ENCODE results near the gene ADGRL2.

Gene ADGRL2

DNA sequence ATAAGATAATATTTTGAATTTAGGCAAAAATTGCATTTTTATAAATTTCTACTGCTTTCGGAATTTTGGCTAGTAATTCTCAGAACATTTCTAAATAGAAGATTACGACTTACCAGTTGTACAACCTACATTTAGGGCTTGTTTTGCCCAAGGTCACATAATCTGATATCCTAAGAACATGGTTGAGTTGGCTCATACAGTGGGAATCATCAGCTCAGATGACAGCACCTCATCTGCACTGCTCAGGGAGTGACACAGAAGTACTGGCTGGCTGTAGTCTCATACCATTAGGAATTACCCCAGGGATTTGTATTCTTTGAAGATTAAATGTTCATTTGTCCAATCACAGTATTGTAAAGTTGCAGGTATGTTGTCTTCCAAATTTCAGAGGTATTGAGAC, 217.6 kb downstream of the ADGRL2 start:
- Histone ChIP-seq H2BK120ac (ENCODE audit: low read depth, low read length) (no peak overlapping the region), H3K27me3 (ENCODE audit: control insufficient read depth in 1 of 2, insufficient read depth in 1 of 2, low read length in 2 of 2) (no peaks in the 10 kb centered on the region), H2BK5ac (ENCODE audit: low read depth, low read length, poor library complexity, severe bottlenecking) (no peak overlapping the region), H3K9ac (ENCODE audit: low read length) (no peak overlapping the region), H2BK12ac (ENCODE audit: low read length in 2 of 2) (no peak overlapping the region), H3K4me2 (ENCODE audit: low read length, poor library complexity, severe bottlenecking) (no peak overlapping the region), H2AFZ (ENCODE audit: low read depth, low read length) (no peak overlapping the region), H3K4ac (ENCODE audit: low read depth in 1 of 2, low read length in 2 of 2) (no peak overlapping the region), H2BK15ac (ENCODE audit: low read depth, poor library complexity, severe bottlenecking) (no peak overlapping the region), H4K91ac (ENCODE audit: low read length) (no peak overlapping the region), H3K79me1 (replicated peaks; ENCODE audit: low read length, poor library complexity, severe bottlenecking) (no peaks in the 10 kb centered on the region), H3K9me3 (ENCODE audit: control insufficient read depth, low read length) (peaks cover 6% of the 10 kb centered on the region), H3K36me3 (ENCODE audit: control insufficient read depth in 1 of 2, insufficient read depth in 2 of 2, low read depth in 1 of 2, low read length in 2 of 2) (no peaks in the 10 kb centered on the region), H3K18ac (ENCODE audit: low read depth in 1 of 2, low read length in 2 of 2) (no peak overlapping the region), H4K8ac (ENCODE audit: low read length) (no peak overlapping the region), H3K4me3 (ENCODE audit: insufficient read depth in 1 of 2, low read depth in 1 of 2, low read length in 2 of 2) (no peak overlapping the region), H2AK5ac (ENCODE audit: low read length, severe bottlenecking) (no peak overlapping the region), H3K4me1 (ENCODE audit: control insufficient read depth, insufficient read depth, low read depth, low read length) (no peaks in the 10 kb centered on the region), H3K23ac (ENCODE audit: low read length in 2 of 2) (no peak overlapping the region), H3K14ac (ENCODE audit: low read length in 2 of 2) (no peak overlapping the region), H3K27ac (ENCODE audit: low read length, poor library complexity, severe bottlenecking) (no peak overlapping the region)
- DNase-seq: no peak
- 100% methylated on average over 1 of the region's 2 CpGs for WGBS

DNA sequence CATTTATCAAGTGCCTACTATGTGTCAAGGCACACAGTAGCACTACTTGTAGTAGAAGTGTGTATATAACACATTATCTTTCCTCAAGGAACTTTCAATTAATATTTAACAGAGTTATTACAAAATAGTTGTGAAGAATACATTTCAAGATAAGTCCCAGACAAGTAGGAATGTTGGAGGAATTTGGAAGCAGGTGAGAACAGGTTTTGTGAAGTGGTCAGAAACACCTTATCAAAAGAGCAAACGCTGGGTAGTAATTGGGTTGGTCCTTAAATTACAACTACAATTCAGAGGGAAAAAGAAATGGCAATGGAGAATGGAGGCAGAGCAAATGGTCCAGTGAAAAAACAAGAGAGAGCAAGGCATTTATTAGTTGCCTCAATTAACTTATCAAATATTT, 218.8 kb downstream of the ADGRL2 start:
- H3K18ac ChIP-seq (ENCODE audit: low read depth in 1 of 2, low read length in 2 of 2): no peak overlapping the region
- H2AK5ac ChIP-seq (ENCODE audit: low read length, severe bottlenecking): no peak overlapping the region
- no peaks in the 10 kb centered on the region for H3K79me1 ChIP-seq (replicated peaks; ENCODE audit: low read length, poor library complexity, severe bottlenecking)
- H2BK15ac ChIP-seq (ENCODE audit: low read depth, poor library complexity, severe bottlenecking): no peak overlapping the region
- H3K4me1 ChIP-seq (ENCODE audit: control insufficient read depth, insufficient read depth, low read depth, low read length): no peaks in the 10 kb centered on the region
- no peaks in the 10 kb centered on the region for H3K36me3 ChIP-seq (ENCODE audit: control insufficient read depth in 1 of 2, insufficient read depth in 2 of 2, low read depth in 1 of 2, low read length in 2 of 2)
- no peaks in the 10 kb centered on the region for H3K27me3 ChIP-seq (ENCODE audit: control insufficient read depth in 1 of 2, insufficient read depth in 1 of 2, low read length in 2 of 2)
- no peak overlapping the region for H4K8ac ChIP-seq (ENCODE audit: low read length)
- H3K27ac ChIP-seq (ENCODE audit: low read length, poor library complexity, severe bottlenecking): no peak overlapping the region
- H3K9ac ChIP-seq (ENCODE audit: low read length): no peak overlapping the region
- H2AFZ ChIP-seq (ENCODE audit: low read depth, low read length): no peak overlapping the region
- no peak overlapping the region for H4K91ac ChIP-seq (ENCODE audit: low read length)
- no peak overlapping the region for H2BK5ac ChIP-seq (ENCODE audit: low read depth, low read length, poor library complexity, severe bottlenecking)
- no peak overlapping the region for H3K23ac ChIP-seq (ENCODE audit: low read length in 2 of 2)
- no peak for DNase-seq
- no peak overlapping the region for H2BK120ac ChIP-seq (ENCODE audit: low read depth, low read length)
- no peak overlapping the region for H3K4ac ChIP-seq (ENCODE audit: low read depth in 1 of 2, low read length in 2 of 2)
- H3K4me3 ChIP-seq (ENCODE audit: insufficient read depth in 1 of 2, low read depth in 1 of 2, low read length in 2 of 2): no peak overlapping the region
- H3K9me3 ChIP-seq (ENCODE audit: control insufficient read depth, low read length): peaks cover 6% of the 10 kb centered on the region
- no peak overlapping the region for H3K14ac ChIP-seq (ENCODE audit: low read length in 2 of 2)
- no peak overlapping the region for H2BK12ac ChIP-seq (ENCODE audit: low read length in 2 of 2)
- 100% methylated on average over 1 of the region's 1 CpG for WGBS
- H3K4me2 ChIP-seq (ENCODE audit: low read length, poor library complexity, severe bottlenecking): no peak overlapping the region

GRCh38 chr1:82030830-82031229, 230.1 kb downstream of the ADGRL2 start:
- Histone ChIP-seq H4K8ac (ENCODE audit: low read length) (no peak overlapping the region), H3K4ac (ENCODE audit: low read depth in 1 of 2, low read length in 2 of 2) (no peak overlapping the region), H2BK15ac (ENCODE audit: low read depth, poor library complexity, severe bottlenecking) (no peak overlapping the region), H3K27ac (ENCODE audit: low read length, poor library complexity, severe bottlenecking) (no peak overlapping the region), H3K4me3 (ENCODE audit: insufficient read depth in 1 of 2, low read depth in 1 of 2, low read length in 2 of 2) (no peak overlapping the region), H3K4me2 (ENCODE audit: low read length, poor library complexity, severe bottlenecking) (no peak overlapping the region), H3K18ac (ENCODE audit: low read depth in 1 of 2, low read length in 2 of 2) (no peak overlapping the region), H3K79me1 (replicated peaks; ENCODE audit: low read length, poor library complexity, severe bottlenecking) (no peaks in the 10 kb centered on the region), H2BK120ac (ENCODE audit: low read depth, low read length) (no peak overlapping the region), H2AK5ac (ENCODE audit: low read length, severe bottlenecking) (no peak overlapping the region), H3K9me3 (ENCODE audit: control insufficient read depth, low read length) (no peaks in the 10 kb centered on the region), H3K9ac (ENCODE audit: low read length) (no peak overlapping the region), H3K14ac (ENCODE audit: low read length in 2 of 2) (no peak overlapping the region), H3K27me3 (ENCODE audit: control insufficient read depth in 1 of 2, insufficient read depth in 1 of 2, low read length in 2 of 2) (no peaks in the 10 kb centered on the region), H3K4me1 (ENCODE audit: control insufficient read depth, insufficient read depth, low read depth, low read length) (no peaks in the 10 kb centered on the region), H3K36me3 (ENCODE audit: control insufficient read depth in 1 of 2, insufficient read depth in 2 of 2, low read depth in 1 of 2, low read length in 2 of 2) (no peaks in the 10 kb centered on the region), H2BK12ac (ENCODE audit: low read length in 2 of 2) (no peak overlapping the region), H4K91ac (ENCODE audit: low read length) (no peak overlapping the region), H3K23ac (ENCODE audit: low read length in 2 of 2) (no peak overlapping the region), H2AFZ (ENCODE audit: low read depth, low read length) (no peak overlapping the region), H2BK5ac (ENCODE audit: low read depth, low read length, poor library complexity, severe bottlenecking) (no peak overlapping the region)
- DNase-seq: no peak
- 79% methylated on average over 2 of the region's 3 CpGs for WGBS

DNA sequence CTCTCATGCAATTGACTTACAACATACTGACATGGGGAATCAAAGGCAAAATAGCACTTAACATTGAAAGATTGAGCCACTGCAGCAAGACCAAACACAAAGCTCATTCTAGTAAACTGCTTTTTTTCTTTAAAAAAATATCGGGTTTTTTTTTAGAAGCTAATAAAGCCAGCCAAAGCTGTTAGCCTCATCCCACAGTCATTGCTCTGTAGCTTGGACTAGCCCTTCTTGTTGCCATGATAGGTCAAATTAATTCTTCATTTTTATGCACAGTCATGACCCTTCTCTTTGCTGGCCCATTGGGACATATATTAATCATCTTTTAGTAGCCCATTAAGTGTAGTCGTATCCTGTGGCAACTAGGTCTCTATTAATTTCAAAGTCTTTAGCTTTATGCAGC, 231.3 kb downstream of the ADGRL2 start:
- H3K14ac ChIP-seq (ENCODE audit: low read length in 2 of 2): no peak overlapping the region
- no peaks in the 10 kb centered on the region for H3K4me1 ChIP-seq (ENCODE audit: control insufficient read depth, insufficient read depth, low read depth, low read length)
- no peak for DNase-seq
- H3K9ac ChIP-seq (ENCODE audit: low read length): no peak overlapping the region
- no peak overlapping the region for H3K23ac ChIP-seq (ENCODE audit: low read length in 2 of 2)
- no peak overlapping the region for H2BK15ac ChIP-seq (ENCODE audit: low read depth, poor library complexity, severe bottlenecking)
- 92% methylated on average over 1 of the region's 2 CpGs for WGBS
- no peak overlapping the region for H3K4me3 ChIP-seq (ENCODE audit: insufficient read depth in 1 of 2, low read depth in 1 of 2, low read length in 2 of 2)
- no peak overlapping the region for H2BK12ac ChIP-seq (ENCODE audit: low read length in 2 of 2)
- no peak overlapping the region for H2BK5ac ChIP-seq (ENCODE audit: low read depth, low read length, poor library complexity, severe bottlenecking)
- H3K36me3 ChIP-seq (ENCODE audit: control insufficient read depth in 1 of 2, insufficient read depth in 2 of 2, low read depth in 1 of 2, low read length in 2 of 2): no peaks in the 10 kb centered on the region
- no peak overlapping the region for H3K4ac ChIP-seq (ENCODE audit: low read depth in 1 of 2, low read length in 2 of 2)
- H2BK120ac ChIP-seq (ENCODE audit: low read depth, low read length): no peak overlapping the region
- H2AFZ ChIP-seq (ENCODE audit: low read depth, low read length): no peak overlapping the region
- no peak overlapping the region for H3K18ac ChIP-seq (ENCODE audit: low read depth in 1 of 2, low read length in 2 of 2)
- H3K9me3 ChIP-seq (ENCODE audit: control insufficient read depth, low read length): no peaks in the 10 kb centered on the region
- H4K8ac ChIP-seq (ENCODE audit: low read length): no peak overlapping the region
- no peak overlapping the region for H4K91ac ChIP-seq (ENCODE audit: low read length)
- no peak overlapping the region for H2AK5ac ChIP-seq (ENCODE audit: low read length, severe bottlenecking)
- H3K4me2 ChIP-seq (ENCODE audit: low read length, poor library complexity, severe bottlenecking): no peak overlapping the region
- H3K27ac ChIP-seq (ENCODE audit: low read length, poor library complexity, severe bottlenecking): no peak overlapping the region
- H3K27me3 ChIP-seq (ENCODE audit: control insufficient read depth in 1 of 2, insufficient read depth in 1 of 2, low read length in 2 of 2): no peaks in the 10 kb centered on the region
- H3K79me1 ChIP-seq (replicated peaks; ENCODE audit: low read length, poor library complexity, severe bottlenecking): no peaks in the 10 kb centered on the region
